Hindlimb muscle (tissue), 1 donor: Measurements from ENCODE around the gene PITPNC1. TPM values are rescaled to one million over a fixed set of nuclear protein-coding genes. Genes with fewer than 3 reads are reported as not detected.

ENCODE experiments used
- DNase-seq: peaks from one replicate; pipeline ENCODE4 v3.0.0-alpha.2; 2013
- polyA plus RNA-seq: library from polyadenylated mRNA; unstranded; fragments of 120-200 nt; gene quantifications from one replicate; pipeline ENCODE4 v1.2.1, GENCODE V29; 2013; ENCODE audit not compliant: insufficient read length

The PITPNC1 gene
- polyA plus RNA-seq, 1 donor = 8.8 TPM

- DNase-seq = no peak
These were observed 58.7 kb downstream of the PITPNC1 start for GRCh38 chr17:67435786-67436185.

GRCh38 chr17:67436233-67436632 is 59.2 kb downstream of the PITPNC1 start:
- DNase-seq = no peak

- DNase-seq = no peak
These were observed 61.6 kb downstream of the PITPNC1 start for GRCh38 chr17:67438667-67439066.

- DNase-seq = no peak
These were observed 62.2 kb downstream of the PITPNC1 start for GRCh38 chr17:67439269-67439668.

- no peak for DNase-seq
These were observed 63.4 kb downstream of the PITPNC1 start for GRCh38 chr17:67440277-67441051.

GRCh38 chr17:67441052-67441895 is 64.2 kb downstream of the PITPNC1 start:
- peak; percentile 8 for DNase-seq

GRCh38 chr17:67441896-67442219 is 64.8 kb downstream of the PITPNC1 start:
- DNase-seq = no peak

- DNase-seq = peak; percentile 14
These were observed 65.9 kb downstream of the PITPNC1 start for GRCh38 chr17:67442787-67443624.

GRCh38 chr17:67443931-67444595 is 67.0 kb downstream of the PITPNC1 start:
- DNase-seq = peak; percentile 39

GRCh38 chr17:67448449-67448848 is 71.4 kb downstream of the PITPNC1 start:
- DNase-seq = no peak

- no peak for DNase-seq
These were observed 72.0 kb downstream of the PITPNC1 start for GRCh38 chr17:67449065-67449464.

- DNase-seq = no peak
These were observed 73.0 kb downstream of the PITPNC1 start for GRCh38 chr17:67449845-67450755.

- no peak for DNase-seq
These were observed 75.8 kb downstream of the PITPNC1 start for GRCh38 chr17:67452681-67453554.

GRCh38 chr17:67456103-67456502 is 79.0 kb downstream of the PITPNC1 start:
- DNase-seq = no peak

- no peak for DNase-seq
These were observed 79.8 kb downstream of the PITPNC1 start for GRCh38 chr17:67456889-67457288.

- DNase-seq = no peak
These were observed 81.1 kb downstream of the PITPNC1 start for GRCh38 chr17:67458203-67458602.

GRCh38 chr17:67459985-67460384 is 82.9 kb downstream of the PITPNC1 start:
- no peak for DNase-seq

- DNase-seq = no peak
These were observed 84.2 kb downstream of the PITPNC1 start for GRCh38 chr17:67461228-67461780.

GRCh38 chr17:67461876-67462275 is 84.8 kb downstream of the PITPNC1 start:
- no peak for DNase-seq

- no peak for DNase-seq
These were observed 89.2 kb downstream of the PITPNC1 start for GRCh38 chr17:67466251-67466796.
